WTC11 (cell line): ENCODE data around the gene ARHGAP42.

ENCODE experiments used
- ARID4B ChIP-seq: sonication (generic); formaldehyde crosslinking; IDR thresholded peaks from 2 replicates; pipeline ENCODE4 v1.8.0; 2023; ENCODE audit warnings: missing genetic modification reagents, mild to moderate bottlenecking, borderline replicate concordance
- STAT6 ChIP-seq: sonication (generic); formaldehyde crosslinking; conservative IDR thresholded peaks from 2 replicates; pipeline ENCODE4 v1.8.1; 2023; ENCODE audit warnings: mild to moderate bottlenecking, low read depth, missing genetic modification reagents, moderate library complexity
- TP53 ChIP-seq: sonication (generic); formaldehyde crosslinking; IDR thresholded peaks from 2 replicates; pipeline ENCODE4 v1.8.1; 2023; ENCODE audit warnings: mild to moderate bottlenecking, missing genetic modification reagents
- ZNF138 ChIP-seq: sonication (generic); formaldehyde crosslinking; conservative IDR thresholded peaks from 2 replicates; pipeline ENCODE4 v1.8.1; 2022; ENCODE audit warnings: mild to moderate bottlenecking, moderate library complexity, missing genetic modification reagents
- ZNF232 ChIP-seq: sonication (generic); formaldehyde crosslinking; IDR thresholded peaks from 2 replicates; pipeline ENCODE4 v1.8.0; 2022; ENCODE audit warnings: mild to moderate bottlenecking, missing genetic modification reagents
- TF ChIP-seq, protein P1 (sequence below): fragments of 200-600 bp; IDR thresholded peaks from 2 replicates; pipeline ENCODE4 v1.8.0; 2022; ENCODE audit warnings: antibody characterized with exemption
- TF ChIP-seq, protein P2 (sequence below): sonication (generic); formaldehyde crosslinking; IDR thresholded peaks from 2 replicates; pipeline ENCODE4 v1.8.0; 2022; ENCODE audit warnings: mild to moderate bottlenecking, missing genetic modification reagents

GRCh38 chr11:100641456-100641855 is 45.6 kb upstream of the ARHGAP42 start:
- TF ChIP-seq, protein P1, sequence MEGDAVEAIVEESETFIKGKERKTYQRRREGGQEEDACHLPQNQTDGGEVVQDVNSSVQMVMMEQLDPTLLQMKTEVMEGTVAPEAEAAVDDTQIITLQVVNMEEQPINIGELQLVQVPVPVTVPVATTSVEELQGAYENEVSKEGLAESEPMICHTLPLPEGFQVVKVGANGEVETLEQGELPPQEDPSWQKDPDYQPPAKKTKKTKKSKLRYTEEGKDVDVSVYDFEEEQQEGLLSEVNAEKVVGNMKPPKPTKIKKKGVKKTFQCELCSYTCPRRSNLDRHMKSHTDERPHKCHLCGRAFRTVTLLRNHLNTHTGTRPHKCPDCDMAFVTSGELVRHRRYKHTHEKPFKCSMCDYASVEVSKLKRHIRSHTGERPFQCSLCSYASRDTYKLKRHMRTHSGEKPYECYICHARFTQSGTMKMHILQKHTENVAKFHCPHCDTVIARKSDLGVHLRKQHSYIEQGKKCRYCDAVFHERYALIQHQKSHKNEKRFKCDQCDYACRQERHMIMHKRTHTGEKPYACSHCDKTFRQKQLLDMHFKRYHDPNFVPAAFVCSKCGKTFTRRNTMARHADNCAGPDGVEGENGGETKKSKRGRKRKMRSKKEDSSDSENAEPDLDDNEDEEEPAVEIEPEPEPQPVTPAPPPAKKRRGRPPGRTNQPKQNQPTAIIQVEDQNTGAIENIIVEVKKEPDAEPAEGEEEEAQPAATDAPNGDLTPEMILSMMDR: no peak
- TF ChIP-seq ZNF232 (no peak), STAT6 (CRISPR knock-in tag) (no peak), ARID4B (CRISPR knock-in tag) (no peak), TP53 (CRISPR knock-in tag) (no peak), ZNF138 (no peak)
- TF ChIP-seq, protein P2, sequence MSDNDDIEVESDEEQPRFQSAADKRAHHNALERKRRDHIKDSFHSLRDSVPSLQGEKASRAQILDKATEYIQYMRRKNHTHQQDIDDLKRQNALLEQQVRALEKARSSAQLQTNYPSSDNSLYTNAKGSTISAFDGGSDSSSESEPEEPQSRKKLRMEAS (CRISPR knock-in tag): no peak
